HepG2 (cell line): Measurements from ENCODE around the gene SIRPA. TPM values are rescaled to one million over a fixed set of nuclear protein-coding genes. Genes with fewer than 3 reads are reported as not detected.

ENCODE experiments used
- ATAC-seq: fragments of 200-7000 bp; cut with Tn5 transposase; 3 replicates; pipeline ENCODE4 v1.9.1; 2020; ENCODE audit warnings: mild to moderate bottlenecking, moderate library complexity
- BruUV-seq: library from RNA; stranded (reverse); fragments of 400-500 nt; replicated peaks from 2 replicates; lab custom pipeline; 2021; lab: Mats Ljungman, UMichigan
- CTCF ChIA-PET: fragments of 300-600 bp; formaldehyde crosslinking; extraction: SDS; loops from one replicate; lab custom pipeline; 2021; ENCODE audit warnings: low total read pairs, inconsistent platforms, low intra/inter-chr PET ratio; lab: Yijun Ruan, JAX
- POLR2A ChIA-PET: fragments of 350-600 bp; sonication (Branson Sonifier 250); formaldehyde crosslinking; loops from one replicate; lab custom pipeline; 2020; ENCODE audit warnings: antibody characterized with exemption, inconsistent platforms; lab: Yijun Ruan, JAX
- DNase-seq: peaks from one replicate; pipeline ENCODE4 v3.0.0-alpha.2; 2015; ENCODE audit warnings: low spot score
- FAIRE-seq: peaks from 3 replicates; lab custom pipeline; 2011; peaks lifted over from hg19 to GRCh38; lab: Jason Lieb, UNC
- H2AFZ ChIP-seq: one replicate; pipeline ENCODE4 v1.6.1; 2011; ENCODE audit warnings: low read length, inconsistent platforms
- H3K27ac ChIP-seq: fragments of 300-600 bp; 3 replicates; pipeline ENCODE4 v1.8.0; 2011; ENCODE audit warnings: mixed run types, mild to moderate bottlenecking, mixed read lengths, low read length, inconsistent platforms; ENCODE audit not compliant: insufficient read depth; ENCODE audit errors: extremely low read length
- H3K27me3 ChIP-seq, 2 experiments: fragments of 200-600 bp in 1 of 2; 2 replicates in 1 of 2; 3 replicates in 1 of 2; pipeline versions ENCODE4 v1.6.0 to v1.8.0; 2011; ENCODE audit warnings: low read length in 2 of 2, mild to moderate bottlenecking in 2 of 2, moderate library complexity in 2 of 2, inconsistent platforms in 1 of 2; ENCODE audit not compliant: insufficient read depth in 2 of 2, control insufficient read depth in 1 of 2
- H3K36me3 ChIP-seq, 2 experiments: fragments of 200-600 bp in 1 of 2; replicated peaks in 1 of 2; 2 replicates in 1 of 2; 3 replicates in 1 of 2; pipeline versions ENCODE4 v1.5.1 to v1.8.0; 2011; ENCODE audit warnings: low read length in 2 of 2, inconsistent platforms in 1 of 2; ENCODE audit not compliant: insufficient read depth in 2 of 2, control insufficient read depth in 1 of 2
- H3K4me1 ChIP-seq: 2 replicates; pipeline ENCODE4 v1.5.1; 2012; ENCODE audit warnings: low read length, inconsistent platforms; ENCODE audit not compliant: insufficient read depth
- H3K4me2 ChIP-seq: 2 replicates; pipeline ENCODE4 v1.6.0; 2011; ENCODE audit warnings: low read depth, low read length, inconsistent platforms
- H3K4me3 ChIP-seq, 3 experiments: fragments of 200-600 bp in 1 of 3; sonication (generic), shearing (Covaris generic) in 1 of 3; replicated peaks in 1 of 3; 2 replicates each; pipeline ENCODE4 v1.5.1; 2011 to 2016; ENCODE audit warnings: low read length in 3 of 3, inconsistent platforms in 2 of 3, low read depth in 2 of 3, mild to moderate bottlenecking in 2 of 3, control low read depth in 1 of 3, mixed read lengths in 1 of 3; ENCODE audit not compliant: insufficient read depth in 1 of 3
- H3K79me2 ChIP-seq: one replicate; pipeline ENCODE4 v1.6.1; 2011; ENCODE audit warnings: low read length, inconsistent platforms; ENCODE audit not compliant: insufficient read depth
- H3K9ac ChIP-seq: 2 replicates; pipeline ENCODE4 v1.6.0; 2011; ENCODE audit warnings: mild to moderate bottlenecking, low read depth, low read length, inconsistent platforms; ENCODE audit not compliant: insufficient read depth
- H3K9me3 ChIP-seq: 2 replicates; pipeline ENCODE4 v1.5.1; 2012; ENCODE audit warnings: mild to moderate bottlenecking, low read length
- H4K20me1 ChIP-seq: 2 replicates; pipeline ENCODE4 v1.6.0; 2011; ENCODE audit warnings: inconsistent platforms, mild to moderate bottlenecking, low read length, moderate library complexity; ENCODE audit not compliant: insufficient read depth
- CHD4 ChIP-seq: fragments of 200-600 bp; sonication (generic); IDR thresholded peaks from 2 replicates; pipeline ENCODE4 v1.7.0; 2017; ENCODE audit warnings: mild to moderate bottlenecking, low read length, borderline replicate concordance
- DMAP1 ChIP-seq: IDR thresholded peaks from 2 replicates; pipeline ENCODE4 v1.6.1; 2016
- NFAT5 ChIP-seq: sonication (generic); formaldehyde crosslinking; IDR thresholded peaks from 2 replicates; pipeline ENCODE4 v1.4.0; 2020; ENCODE audit warnings: missing genetic modification reagents
- ZBTB44 ChIP-seq: sonication (generic); formaldehyde crosslinking; IDR thresholded peaks from 2 replicates; pipeline ENCODE4 v1.4.0; 2020; ENCODE audit warnings: missing genetic modification reagents
- ZNF776 ChIP-seq: sonication (generic); formaldehyde crosslinking; IDR thresholded peaks from 2 replicates; pipeline ENCODE4 v1.4.0; 2020; ENCODE audit warnings: mild to moderate bottlenecking, missing genetic modification reagents
- WGBS: methylation state at CpG from one replicate; pipeline ENCODE4 v1.1.6; 2017; ENCODE audit warnings: low lambda C conversion rate; 5-methylcytosine and 5-hydroxymethylcytosine counted together
- in situ Hi-C: cut with HindIII; loops from 2 replicates; pipeline ENCODE4 v1.10.0; 2017; ENCODE audit warnings: low pct_unique_long_range_greater_than_20kb; ENCODE audit not compliant: extremely low pct_ligation_motif_present
- intact Hi-C: fragments of 100-400 bp; cut with micrococcal nuclease; formaldehyde crosslinking; loops from one replicate; pipeline ENCODE4 v1.10.0; 2022; ENCODE audit not compliant: unreplicated experiment
- polyA plus RNA-seq, 8 experiments: library from polyadenylated mRNA; depleted of rRNA in 3 of 8; stranded (reverse) in 7 of 8; unstranded in 1 of 8; fragments of >200 nt; fragmentation: Illumina TruSeq in 4 of 8; extraction: Trizol in 4 of 8; gene quantifications; 2 replicates each; pipeline versions ENCODE4 v1.2.1 to v1.2.3, GENCODE V29; 2011 to 2016; ENCODE audit warnings: low read depth in 4 of 8, missing spikeins in 1 of 8, mixed read lengths in 1 of 8; ENCODE audit not compliant: insufficient read depth in 1 of 8
- total RNA-seq, 5 experiments: library from RNA; depleted of rRNA; stranded (reverse); fragments of >200 nt; fragmentation: Illumina TruSeq; extraction: Trizol; gene quantifications; 2 replicates each; pipeline ENCODE4 v1.2.3, GENCODE V29; 2016; ENCODE audit warnings: low read depth in 1 of 5

SIRPA gene
- total and polyA plus RNA-seq, 2 of the 13 experiments (the other 11 are each of a cell fraction or from before 2014, with no cell fraction given), result 7.2 to 17.6 TPM

- Histone ChIP-seq H3K27me3 (peaks cover 2 to 14% of the 10 kb centered on the region in 2 experiments; a peak in 2 of 5 replicates), H3K4me1 (no peaks in the 10 kb centered on the region), H3K4me3 (no peak overlapping the region), H3K27ac (no peak overlapping the region), H3K79me2 (no peaks in the 10 kb centered on the region), H3K9ac (no peak overlapping the region), H4K20me1 (no peaks in the 10 kb centered on the region), H2AFZ (no peak overlapping the region), H3K36me3 (no peaks in the 10 kb centered on the region), H3K9me3 (no peaks in the 10 kb centered on the region), H3K4me2 (no peak overlapping the region)
- intact Hi-C loops, result no loop called here
- POLR2A ChIA-PET, result no interaction called here
- ATAC-seq (no peak), DNase-seq (no peak), FAIRE-seq (no peak)
- in situ Hi-C loops, result no loop called here
- no TSS peak for BruUV-seq
- CTCF ChIA-PET, result no interaction called here
- 15% methylated on average over 2 of the region's 2 CpGs for WGBS
- TF ChIP-seq DMAP1 (CRISPR knock-in tag) (no peak), NFAT5 (CRISPR knock-in tag) (no peak), ZBTB44 (CRISPR knock-in tag) (no peak), ZNF776 (CRISPR knock-in tag) (no peak), CHD4 (no peak)
Observed at GRCh38 chr20:1959156-1959555, 63.9 kb downstream of the SIRPA start.
